Nucleus accumbens (tissue), 56 donors: Measurements from ENCODE around the gene QTRT2.
A peak's percentile ranks its signal among the peaks of the same experiment; 100 is the strongest.

Experiments
- DNase-seq, 56 donors: peaks; one replicate each; lab custom pipeline; 2025; lab: John Stamatoyannopoulos, UW

The QTRT2 gene

DNA sequence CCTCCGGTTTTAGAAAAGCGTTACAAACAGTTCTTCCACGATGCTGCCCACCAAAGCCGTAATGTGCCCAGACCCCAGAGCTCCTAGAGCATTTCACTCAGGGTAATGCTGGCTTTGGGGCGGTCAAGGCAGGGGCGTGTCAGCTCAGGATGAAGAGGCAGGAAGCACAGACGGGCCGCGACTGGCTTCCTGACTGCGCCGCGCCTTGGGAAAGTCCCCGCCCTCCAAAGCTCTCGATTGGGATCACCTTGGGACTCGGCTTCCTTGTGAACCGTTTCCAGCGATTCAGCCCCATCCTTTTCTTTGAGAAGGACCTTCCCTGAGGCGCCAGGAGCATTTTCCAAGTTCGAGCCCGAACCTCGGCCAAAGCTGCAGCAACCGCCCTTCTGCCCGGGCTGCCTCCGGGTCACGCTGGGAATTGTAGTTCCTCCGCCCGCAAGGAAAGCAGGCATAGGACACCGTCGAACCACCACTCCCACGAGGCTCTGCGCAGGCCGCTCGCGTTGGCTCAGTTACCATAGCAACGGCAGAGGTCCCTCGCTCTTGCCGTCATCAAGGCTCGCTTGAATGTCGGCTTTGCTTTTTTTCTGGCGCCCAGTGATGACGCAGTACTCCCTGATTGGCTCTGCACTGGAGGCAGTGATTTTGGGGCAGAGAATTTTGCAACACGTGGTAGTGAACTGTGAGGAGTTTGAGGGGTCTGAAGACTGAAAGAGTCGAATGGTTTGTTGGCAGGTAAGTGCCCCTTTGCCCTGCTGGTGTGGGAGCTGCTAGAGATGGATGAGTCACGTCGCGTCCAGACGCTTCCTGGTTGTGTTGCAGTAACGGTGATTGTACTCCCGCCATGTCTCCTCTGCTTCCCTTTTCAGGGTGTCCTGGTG is at the start of gene QTRT2, which contains the start of gene CCDC191:
TSS of gene QTRT2 (plus strand) at position 608 of the 881 bp plus-strand sequence. CDS start 8,521 bp downstream, outside the sequence.
TSS of gene CCDC191 (minus strand) at position 397 of the 881 bp plus-strand sequence. CDS start at position 337, 60 bp downstream.
- DNase-seq, result peak; percentile 91 to 100 (median 99)

DNA sequence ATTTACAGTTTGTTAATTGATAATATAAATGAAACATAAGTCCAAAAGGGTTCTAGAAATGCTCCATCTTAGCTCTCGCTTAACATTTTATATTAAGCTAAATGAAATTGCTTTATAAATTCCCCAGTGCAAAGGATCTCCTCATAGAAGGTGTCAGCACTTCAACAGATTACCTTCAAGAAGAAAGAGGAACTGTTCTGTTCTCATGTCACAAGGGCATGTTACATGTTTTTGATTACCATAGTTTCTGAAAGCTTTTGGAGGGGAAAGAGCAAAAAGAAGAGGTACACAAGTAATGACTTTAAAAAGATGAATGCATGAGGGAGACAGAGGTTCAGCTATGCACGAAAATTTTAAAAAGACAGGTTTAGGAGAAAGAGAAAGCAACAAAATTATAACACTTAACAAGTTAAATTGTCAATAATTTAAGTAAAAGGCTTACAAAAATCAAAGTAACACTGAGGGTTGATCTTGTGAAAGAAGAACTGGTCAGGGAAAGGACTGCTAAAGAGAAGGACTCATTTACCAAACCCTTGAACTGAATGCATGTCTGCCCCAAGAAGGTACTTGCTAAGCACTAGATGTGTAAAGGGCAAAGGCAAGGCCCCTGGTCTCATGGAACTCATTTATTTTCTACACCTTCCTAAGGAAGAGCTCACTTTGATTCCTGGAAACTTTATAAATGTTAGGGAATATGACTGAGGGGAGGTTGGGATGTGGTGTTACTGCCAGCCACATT is 45.3 kb upstream of the QTRT2 start:
- no peak for DNase-seq

DNA sequence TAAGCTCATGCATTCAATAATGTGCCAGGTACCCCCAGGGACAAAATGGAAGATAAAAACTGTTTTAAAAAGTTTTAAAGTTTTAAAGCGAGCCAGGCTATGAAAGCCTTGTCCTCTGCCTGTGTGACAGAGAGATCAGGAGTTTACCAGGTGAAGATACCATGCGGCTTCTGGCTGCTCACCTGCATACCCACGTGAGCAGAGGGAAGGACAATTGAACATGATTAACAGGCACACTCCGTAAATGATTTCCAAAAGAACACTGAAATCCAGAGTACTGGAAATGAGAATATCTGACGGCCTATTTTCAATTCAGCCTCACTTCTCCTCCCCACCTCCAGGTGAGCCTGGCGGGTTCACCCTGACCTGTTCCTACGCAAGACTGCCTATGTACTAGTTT is 42.3 kb upstream of the QTRT2 start:
- no peak for DNase-seq

- no peak for DNase-seq
Observed at GRCh38 chr3:114019486-114019885, 37.1 kb upstream of the QTRT2 start.

GRCh38 chr3:114020907-114021306 is 35.6 kb upstream of the QTRT2 start:
- DNase-seq, result no peak

- DNase-seq, result peak in 8 of 56 donors; percentile 4 to 40 (median 8)
Observed at GRCh38 chr3:114022145-114022802, 34.3 kb upstream of the QTRT2 start.

GRCh38 chr3:114025451-114025850 is 31.1 kb upstream of the QTRT2 start:
- no peak for DNase-seq

GRCh38 chr3:114026331-114026730 is 30.2 kb upstream of the QTRT2 start:
- DNase-seq, result no peak

DNA sequence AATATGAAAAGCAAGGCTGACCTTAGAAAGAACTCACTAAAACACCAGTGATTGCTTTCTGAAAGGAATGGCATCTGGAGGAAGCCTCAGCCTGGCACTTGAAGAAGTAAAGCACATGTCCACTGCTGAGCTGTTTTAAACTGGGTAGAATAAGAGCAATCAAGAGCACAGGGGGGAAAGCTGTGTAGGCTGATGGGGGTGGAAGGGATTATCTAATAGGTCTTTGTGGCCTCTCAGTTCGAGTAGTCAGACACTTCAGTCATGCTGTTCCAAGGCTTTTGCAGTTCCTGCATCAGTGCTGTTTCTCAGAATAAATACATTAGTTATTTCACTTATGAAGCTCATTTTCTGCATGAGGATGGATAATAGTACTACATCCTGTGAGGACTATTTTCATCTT is 22.8 kb upstream of the QTRT2 start:
- DNase-seq, result no peak

GRCh38 chr3:114034211-114034610 is 22.3 kb upstream of the QTRT2 start:
- DNase-seq, result no peak

- DNase-seq, result no peak
Observed at GRCh38 chr3:114034787-114035545, 21.6 kb upstream of the QTRT2 start.

- DNase-seq, result no peak
Observed at GRCh38 chr3:114035896-114036295, 20.6 kb upstream of the QTRT2 start.

GRCh38 chr3:114043205-114043604 is 13.3 kb upstream of the QTRT2 start:
- no peak for DNase-seq

GRCh38 chr3:114052216-114052615 is 4.3 kb upstream of the QTRT2 start:
- no peak for DNase-seq

- peak in 1 of 56 donors; percentile 39 for DNase-seq
Observed at GRCh38 chr3:114057011-114057347, 442 bp downstream of the QTRT2 start.

DNA sequence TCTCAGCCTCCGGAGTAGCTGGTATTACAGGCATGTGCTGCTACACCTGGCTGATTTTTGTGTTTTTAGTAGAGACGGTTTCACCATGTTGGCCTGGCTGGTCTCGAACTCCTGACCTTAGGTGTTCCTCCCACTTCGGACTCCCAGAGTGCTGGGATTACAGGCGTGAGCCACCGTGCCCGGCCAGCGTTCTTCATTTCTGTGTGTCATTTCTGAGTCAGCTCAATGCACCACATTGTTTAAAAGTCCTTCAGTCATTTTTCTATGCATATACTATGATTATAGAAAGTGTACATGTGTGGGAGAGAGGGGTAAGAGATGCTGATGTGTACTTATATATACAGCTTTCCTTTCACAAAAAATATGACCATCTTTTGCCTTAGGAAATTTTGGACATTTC is 2.1 kb downstream of the QTRT2 start:
- no peak for DNase-seq

DNA sequence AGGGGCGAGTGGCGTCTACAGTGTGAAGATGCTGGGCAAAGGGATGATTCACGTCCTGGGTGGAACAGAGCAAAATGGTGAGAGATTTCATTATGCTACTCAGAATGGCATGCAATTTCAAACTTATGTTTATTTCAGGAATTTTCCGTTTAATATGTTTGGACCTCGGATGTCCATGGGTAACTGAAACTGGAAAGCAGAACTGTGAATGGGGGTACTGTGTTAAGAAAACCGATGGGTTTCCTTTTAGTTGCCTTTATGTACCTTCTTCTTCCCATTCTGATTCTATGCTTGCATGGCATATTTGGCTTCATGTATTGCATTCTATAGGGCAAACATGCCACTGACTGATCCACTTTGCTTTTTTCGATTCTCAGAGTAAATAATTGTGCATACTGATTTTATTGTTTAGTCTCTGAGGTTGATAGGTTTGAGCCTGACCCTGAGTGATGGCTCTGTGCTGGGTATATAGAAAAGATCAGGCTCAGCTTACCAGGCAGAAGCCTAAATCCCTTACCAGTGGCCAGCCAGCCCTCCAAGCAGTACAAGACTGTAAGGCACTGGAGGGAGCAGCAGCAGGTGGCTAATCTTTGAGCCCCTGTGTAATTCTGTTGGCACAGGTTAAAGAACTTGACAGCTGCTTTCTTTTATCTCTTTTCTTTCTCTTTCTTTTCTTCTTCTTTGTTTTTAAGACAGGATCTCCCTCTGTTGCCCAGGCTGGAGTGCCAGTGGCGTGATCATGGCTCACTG is 4.5 kb downstream of the QTRT2 start:
- DNase-seq, result no peak

DNA sequence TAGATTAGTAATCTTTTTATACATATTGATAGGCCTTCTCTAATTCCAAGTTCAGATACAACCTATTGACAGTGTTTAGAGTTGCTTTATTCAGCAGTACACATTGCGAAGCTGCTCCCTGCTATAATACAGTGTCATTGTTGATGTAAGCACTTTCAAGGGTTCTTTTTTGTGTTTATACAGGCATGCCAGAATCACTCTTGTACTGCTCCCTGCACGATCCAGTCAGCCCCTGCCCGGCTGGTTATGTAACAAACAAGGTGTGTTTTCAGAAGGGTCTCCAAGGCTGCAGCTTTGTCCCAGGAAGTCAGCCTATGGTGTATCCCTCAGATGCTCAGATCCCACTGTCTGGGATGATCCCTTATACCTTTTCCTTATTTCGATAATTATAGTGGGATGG is 11.3 kb downstream of the QTRT2 start:
- no peak for DNase-seq

GRCh38 chr3:114068336-114068735 is 11.8 kb downstream of the QTRT2 start:
- no peak for DNase-seq

DNA sequence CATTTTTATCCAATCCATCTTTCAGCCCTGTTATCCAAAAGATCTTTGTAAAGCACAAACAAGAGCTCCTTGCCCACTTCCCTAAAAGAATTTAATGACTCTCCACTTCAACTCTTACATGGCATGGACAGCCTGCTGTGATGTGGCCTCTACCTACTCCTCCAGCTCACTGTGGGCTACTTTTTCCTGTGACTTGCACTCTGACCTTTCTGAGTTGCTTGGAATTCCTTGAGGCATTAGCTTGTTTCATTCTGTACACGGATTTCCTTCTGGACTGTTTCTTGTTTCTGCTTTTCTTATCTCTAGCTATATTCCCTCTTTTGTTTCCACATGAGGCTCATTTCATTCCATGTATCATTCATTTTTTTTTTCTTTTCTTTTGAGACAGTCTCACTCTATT is 15.2 kb downstream of the QTRT2 start:
- DNase-seq, result no peak
